IMR-90 (cell line): Measurements from ENCODE around the gene UBALD1.

ENCODE experiments used
- BHLHE40 ChIP-seq: fragments of 150-350 bp; IDR thresholded peaks from 2 replicates; pipeline ENCODE4 v1.6.1; 2016; ENCODE audit warnings: mild to moderate bottlenecking, low read depth, low read length
- CEBPB ChIP-seq: IDR thresholded peaks from 2 replicates; pipeline ENCODE4 v1.6.1; 2012; ENCODE audit warnings: low read depth, low read length, improper control_type of control experiment
- CHD1 ChIP-seq: IDR thresholded peaks from 2 replicates; pipeline ENCODE4 v1.6.1; 2012; ENCODE audit warnings: low read depth, low read length, improper control_type of control experiment
- FOS ChIP-seq: fragments of 150-350 bp; IDR thresholded peaks from 2 replicates; pipeline ENCODE4 v1.6.1; 2016; ENCODE audit warnings: low read depth, low read length
- MXI1 ChIP-seq: IDR thresholded peaks from 2 replicates; pipeline ENCODE4 v1.6.1; 2012; ENCODE audit warnings: low read depth, mild to moderate bottlenecking, low read length, moderate library complexity, borderline replicate concordance
- POLR2A ChIP-seq: IDR thresholded peaks from 2 replicates; pipeline ENCODE4 v1.6.1; 2012; ENCODE audit warnings: mild to moderate bottlenecking, low read depth, low read length
- RAD21 ChIP-seq: IDR thresholded peaks from 2 replicates; pipeline ENCODE4 v1.6.1; 2012; ENCODE audit warnings: low read length, improper control_type of control experiment
- RCOR1 ChIP-seq: IDR thresholded peaks from 2 replicates; pipeline ENCODE4 v1.6.1; 2012; ENCODE audit warnings: mild to moderate bottlenecking, low read length, improper control_type of control experiment; ENCODE audit not compliant: insufficient replicate concordance
- SMC3 ChIP-seq: fragments of 150-350 bp; IDR thresholded peaks from 2 replicates; pipeline ENCODE4 v1.6.1; 2016; ENCODE audit warnings: low read depth, mild to moderate bottlenecking, antibody characterized with exemption, low read length, moderate library complexity
- TF ChIP-seq, protein P1 (sequence below): conservative IDR thresholded peaks from 2 replicates; pipeline ENCODE4 v1.5.1; 2012; ENCODE audit warnings: mild to moderate bottlenecking, low read depth, low read length, improper control_type of control experiment

GRCh38 chr16:4637501-4638166 is 22.9 kb upstream of the UBALD1 start:
- TF ChIP-seq MXI1 = no peak
- no peak for TF ChIP-seq CEBPB
- no peak for TF ChIP-seq RCOR1
- TF ChIP-seq, protein P1, sequence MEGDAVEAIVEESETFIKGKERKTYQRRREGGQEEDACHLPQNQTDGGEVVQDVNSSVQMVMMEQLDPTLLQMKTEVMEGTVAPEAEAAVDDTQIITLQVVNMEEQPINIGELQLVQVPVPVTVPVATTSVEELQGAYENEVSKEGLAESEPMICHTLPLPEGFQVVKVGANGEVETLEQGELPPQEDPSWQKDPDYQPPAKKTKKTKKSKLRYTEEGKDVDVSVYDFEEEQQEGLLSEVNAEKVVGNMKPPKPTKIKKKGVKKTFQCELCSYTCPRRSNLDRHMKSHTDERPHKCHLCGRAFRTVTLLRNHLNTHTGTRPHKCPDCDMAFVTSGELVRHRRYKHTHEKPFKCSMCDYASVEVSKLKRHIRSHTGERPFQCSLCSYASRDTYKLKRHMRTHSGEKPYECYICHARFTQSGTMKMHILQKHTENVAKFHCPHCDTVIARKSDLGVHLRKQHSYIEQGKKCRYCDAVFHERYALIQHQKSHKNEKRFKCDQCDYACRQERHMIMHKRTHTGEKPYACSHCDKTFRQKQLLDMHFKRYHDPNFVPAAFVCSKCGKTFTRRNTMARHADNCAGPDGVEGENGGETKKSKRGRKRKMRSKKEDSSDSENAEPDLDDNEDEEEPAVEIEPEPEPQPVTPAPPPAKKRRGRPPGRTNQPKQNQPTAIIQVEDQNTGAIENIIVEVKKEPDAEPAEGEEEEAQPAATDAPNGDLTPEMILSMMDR = no peak
- TF ChIP-seq POLR2A = no peak
- no peak for TF ChIP-seq FOS
- TF ChIP-seq CHD1 = no peak
- no peak for TF ChIP-seq BHLHE40
- TF ChIP-seq RAD21 = no peak
- TF ChIP-seq SMC3 = no peak
